Osteoblast (primary cell): Measurements from ENCODE around the gene DDX51. TPM values are rescaled to one million over a fixed set of nuclear protein-coding genes. Genes with fewer than 3 reads are reported as not detected.

Experiments
- DNase-seq: peaks from one replicate; pipeline ENCODE4 v3.0.0; 2011; ENCODE audit warnings: low spot score, mixed read lengths; ENCODE audit not compliant: insufficient read length; ENCODE audit errors: missing footprints
- H2AFZ ChIP-seq: 2 replicates; pipeline ENCODE4 v1.6.0; 2011; ENCODE audit warnings: mild to moderate bottlenecking, low read length
- H3K27ac ChIP-seq: 2 replicates; pipeline ENCODE4 v1.5.1; 2011; ENCODE audit warnings: mild to moderate bottlenecking, low read depth, low read length, moderate library complexity
- H3K27me3 ChIP-seq: 2 replicates; pipeline ENCODE4 v1.6.0; 2012; ENCODE audit warnings: mild to moderate bottlenecking, control low read depth, inconsistent platforms, low read length, moderate library complexity; ENCODE audit not compliant: insufficient read depth
- H3K36me3 ChIP-seq: 2 replicates; pipeline ENCODE4 v1.5.1; 2011; ENCODE audit warnings: mild to moderate bottlenecking, low read length, control low read depth, moderate library complexity; ENCODE audit not compliant: insufficient read depth
- H3K4me1 ChIP-seq: 2 replicates; pipeline ENCODE4 v1.5.1; 2011; ENCODE audit warnings: mild to moderate bottlenecking, low read length, control low read depth, moderate library complexity; ENCODE audit not compliant: insufficient read depth
- H3K4me2 ChIP-seq: 2 replicates; pipeline ENCODE4 v1.6.0; 2011; ENCODE audit warnings: mild to moderate bottlenecking, low read length; ENCODE audit not compliant: insufficient read depth
- H3K4me3 ChIP-seq: fragments of 200-600 bp; sonication (generic); 3 replicates; pipeline ENCODE4 v1.5.1; 2012; ENCODE audit warnings: mild to moderate bottlenecking, low read length, inconsistent platforms; ENCODE audit not compliant: insufficient read depth
- H3K79me2 ChIP-seq: 2 replicates; pipeline ENCODE4 v1.6.0; 2012; ENCODE audit warnings: mild to moderate bottlenecking, low read length, control low read depth, inconsistent platforms; ENCODE audit not compliant: insufficient read depth
- H3K9me3 ChIP-seq: 2 replicates; pipeline ENCODE4 v1.5.1; 2011; ENCODE audit warnings: low read depth, low read length, control low read depth
- H4K20me1 ChIP-seq: 2 replicates; pipeline ENCODE4 v1.6.0; 2012; ENCODE audit warnings: mild to moderate bottlenecking, low read length, control low read depth; ENCODE audit not compliant: insufficient read depth
- CTCF ChIP-seq: IDR thresholded peaks from 2 replicates; pipeline ENCODE4 v1.5.1; 2011; ENCODE audit warnings: mild to moderate bottlenecking, low read depth, low read length, moderate library complexity; ENCODE audit errors: extremely low read depth
- total RNA-seq: library from RNA; depleted of rRNA; stranded (reverse); fragments of >200 nt; gene quantifications from 2 replicates; pipeline ENCODE4 v1.2.3, GENCODE V29; 2012

The DDX51 gene
- total RNA-seq, 1 donor = 6.2 TPM

GRCh38 chr12:132174015-132174838 lies 30.1 kb upstream of the DDX51 start:
- Histone ChIP-seq H3K27ac (no peak overlapping the region), H3K4me1 (peaks cover 14% of the 10 kb centered on the region), H3K27me3 (peaks cover 14% of the 10 kb centered on the region), H3K4me3 (no peak overlapping the region), H3K4me2 (no peak overlapping the region), H3K79me2 (no peaks in the 10 kb centered on the region), H3K9me3 (no peaks in the 10 kb centered on the region), H4K20me1 (no peaks in the 10 kb centered on the region), H2AFZ (no peak overlapping the region), H3K36me3 (no peaks in the 10 kb centered on the region)
- no peak for DNase-seq
- no peak for TF ChIP-seq CTCF

GRCh38 chr12:132173135-132174014 lies 29.3 kb upstream of the DDX51 start:
- H3K4me1 ChIP-seq = peaks cover 14% of the 10 kb centered on the region
- H3K9me3 ChIP-seq = no peaks in the 10 kb centered on the region
- H3K4me3 ChIP-seq = no peak overlapping the region
- H3K27me3 ChIP-seq = peaks cover 14% of the 10 kb centered on the region
- H3K4me2 ChIP-seq = no peak overlapping the region
- no peaks in the 10 kb centered on the region for H4K20me1 ChIP-seq
- no peak overlapping the region for H3K27ac ChIP-seq
- H3K79me2 ChIP-seq = no peaks in the 10 kb centered on the region
- no peak for DNase-seq
- H3K36me3 ChIP-seq = no peaks in the 10 kb centered on the region
- no peak for TF ChIP-seq CTCF
- no peak overlapping the region for H2AFZ ChIP-seq

- Histone ChIP-seq H3K4me2 (no peak overlapping the region), H3K4me1 (peaks cover 14% of the 10 kb centered on the region), H3K27me3 (peaks cover 14% of the 10 kb centered on the region), H3K36me3 (no peaks in the 10 kb centered on the region), H4K20me1 (no peaks in the 10 kb centered on the region), H3K4me3 (no peak overlapping the region), H2AFZ (no peak overlapping the region), H3K9me3 (no peaks in the 10 kb centered on the region), H3K79me2 (no peaks in the 10 kb centered on the region), H3K27ac (no peak overlapping the region)
- no peak for DNase-seq
- TF ChIP-seq CTCF = no peak
These were observed 28.5 kb upstream of the DDX51 start for GRCh38 chr12:132172619-132173018.
